Trophoblast cell (in vitro differentiated cells and primary cell): ENCODE data around the gene NHSL2.

Source experiments
- DNase-seq, 2 donors: peaks; one replicate each; pipeline ENCODE4 v3.0.0-alpha.2; 2016
- H2AFZ ChIP-seq: 2 replicates; pipeline ENCODE4 v1.6.1; 2013; ENCODE audit warnings: low read length, moderate library complexity, mild to moderate bottlenecking; ENCODE audit not compliant: insufficient read depth, poor library complexity
- H2AK5ac ChIP-seq: 2 replicates; pipeline ENCODE4 v1.6.1; 2013; ENCODE audit warnings: mild to moderate bottlenecking, low read length
- H2BK120ac ChIP-seq: 2 replicates; pipeline ENCODE4 v1.6.1; 2013; ENCODE audit warnings: low read length, mild to moderate bottlenecking, moderate library complexity; ENCODE audit not compliant: insufficient read depth, poor library complexity
- H2BK12ac ChIP-seq: 2 replicates; pipeline ENCODE4 v1.6.1; 2013; ENCODE audit warnings: mild to moderate bottlenecking, low read length, moderate library complexity
- H2BK5ac ChIP-seq: 2 replicates; pipeline ENCODE4 v1.6.1; 2013; ENCODE audit warnings: low read length, low read depth, moderate library complexity, mild to moderate bottlenecking; ENCODE audit not compliant: poor library complexity
- H3K14ac ChIP-seq: 2 replicates; pipeline ENCODE4 v1.6.1; 2013; ENCODE audit warnings: mild to moderate bottlenecking, low read length
- H3K18ac ChIP-seq: 2 replicates; pipeline ENCODE4 v1.6.1; 2013; ENCODE audit warnings: mild to moderate bottlenecking, low read length
- H3K23ac ChIP-seq: 2 replicates; pipeline ENCODE4 v1.6.1; 2013; ENCODE audit warnings: low read length
- H3K27ac ChIP-seq: 2 replicates; pipeline ENCODE4 v1.5.1; 2013; ENCODE audit warnings: low read depth, mild to moderate bottlenecking, inconsistent platforms, low read length, moderate library complexity
- H3K27me3 ChIP-seq: 2 replicates; pipeline ENCODE4 v1.6.1; 2013; ENCODE audit warnings: inconsistent platforms, mild to moderate bottlenecking, low read length, moderate library complexity; ENCODE audit not compliant: insufficient read depth
- H3K36me3 ChIP-seq, 2 experiments: 1 replicate in 1 of 2; 2 replicates in 1 of 2; pipeline ENCODE4 v1.6.1; 2013; ENCODE audit warnings: low read length in 2 of 2, mild to moderate bottlenecking in 2 of 2, moderate library complexity in 1 of 2; ENCODE audit not compliant: insufficient read depth in 2 of 2, control insufficient read depth in 1 of 2
- H3K4ac ChIP-seq: 2 replicates; pipeline ENCODE4 v1.6.1; 2013; ENCODE audit warnings: low read depth, mild to moderate bottlenecking, low read length, moderate library complexity
- H3K4me1 ChIP-seq, 2 experiments: 1 replicate in 1 of 2; 2 replicates in 1 of 2; pipeline ENCODE4 v1.6.1; 2013; ENCODE audit warnings: low read length in 2 of 2, mild to moderate bottlenecking in 2 of 2, moderate library complexity in 1 of 2; ENCODE audit not compliant: insufficient read depth in 2 of 2, control insufficient read depth in 1 of 2
- H3K4me2 ChIP-seq: 2 replicates; pipeline ENCODE4 v1.6.1; 2013; ENCODE audit warnings: inconsistent platforms, mild to moderate bottlenecking, low read length, moderate library complexity
- H3K4me3 ChIP-seq: 2 replicates; pipeline ENCODE4 v1.5.1; 2013; ENCODE audit warnings: mild to moderate bottlenecking, low read depth, low read length, inconsistent platforms
- H3K79me1 ChIP-seq: one replicate; pipeline ENCODE4 v1.6.1; 2013; ENCODE audit warnings: low read length
- H3K79me2 ChIP-seq: 2 replicates; pipeline ENCODE4 v1.6.1; 2013; ENCODE audit warnings: low read length, mild to moderate bottlenecking; ENCODE audit not compliant: control insufficient read depth, insufficient read depth, poor library complexity
- H3K9ac ChIP-seq: 2 replicates; pipeline ENCODE4 v1.6.1; 2013; ENCODE audit warnings: mild to moderate bottlenecking, low read length
- H3K9me3 ChIP-seq: 2 replicates; pipeline ENCODE4 v1.6.1; 2013; ENCODE audit warnings: low read depth, mild to moderate bottlenecking, control low read depth, inconsistent platforms, low read length; ENCODE audit not compliant: insufficient read depth
- H4K12ac ChIP-seq: 2 replicates; pipeline ENCODE4 v1.6.1; 2013; ENCODE audit warnings: low read depth, mild to moderate bottlenecking, low read length, moderate library complexity
- H4K8ac ChIP-seq: 2 replicates; pipeline ENCODE4 v1.6.1; 2013; ENCODE audit warnings: low read depth, mild to moderate bottlenecking, low read length, moderate library complexity
- H4K91ac ChIP-seq: one replicate; pipeline ENCODE4 v1.6.1; 2013; ENCODE audit warnings: low read depth, mild to moderate bottlenecking, low read length, moderate library complexity
- WGBS: extraction: QIAGEN DNeasy Blood & Tissue Kit; methylation state at CpG from one replicate; pipeline ENCODE4 v1.1.7; 2013; ENCODE audit warnings: missing lambda C conversion rate; ENCODE audit not compliant: insufficient read length, insufficient coverage; ENCODE audit errors: extremely low coverage; 5-methylcytosine and 5-hydroxymethylcytosine counted together

NHSL2 gene

GRCh38 chrX:72041176-72041575 lies 130.5 kb downstream of the NHSL2 start:
- Histone ChIP-seq H3K9me3 (no peaks in the 10 kb centered on the region), H2AK5ac (no peak overlapping the region), H3K4me3 (no peak overlapping the region), H3K79me2 (no peaks in the 10 kb centered on the region), H3K79me1 (peaks cover 18% of the 10 kb centered on the region), H4K91ac (no peak overlapping the region), H3K27ac (no peak overlapping the region), H3K18ac (no peak overlapping the region), H2BK12ac (no peak overlapping the region), H2AFZ (no peak overlapping the region), H3K27me3 (no peaks in the 10 kb centered on the region), H4K12ac (no peak overlapping the region), H2BK120ac (no peak overlapping the region), H3K4me2 (no peak overlapping the region), H3K4me1 (peaks cover 18 to 29% of the 10 kb centered on the region in 2 experiments), H2BK5ac (no peak overlapping the region), H3K14ac (no peak overlapping the region), H3K36me3 (no peaks in the 10 kb centered on the region), H3K4ac (no peak overlapping the region), H4K8ac (no peak overlapping the region), H3K23ac (no peak overlapping the region), H3K9ac (no peak overlapping the region)
- no peak for DNase-seq
- WGBS = no CpG with 5 or more reads among the region's 6 CpGs

GRCh38 chrX:72041871-72042851 lies 131.5 kb downstream of the NHSL2 start:
- Histone ChIP-seq H3K14ac (peak overlapping the region; percentile 48), H3K9me3 (no peaks in the 10 kb centered on the region), H3K36me3 (no peaks in the 10 kb centered on the region), H2AFZ (no peak overlapping the region), H3K4me3 (no peak overlapping the region), H2BK12ac (peak overlapping the region; percentile 60), H3K79me2 (no peaks in the 10 kb centered on the region), H3K4me2 (no peak overlapping the region), H3K27ac (peak overlapping the region; percentile 62), H2AK5ac (peak overlapping the region; percentile 92), H3K18ac (peak overlapping the region; percentile 81), H2BK5ac (peak overlapping the region; percentile 19), H3K4ac (no peak overlapping the region), H4K91ac (peak overlapping the region; percentile 68), H2BK120ac (peak overlapping the region; percentile 77), H3K79me1 (peaks cover 23% of the 10 kb centered on the region), H4K8ac (peak overlapping the region; percentile 71), H3K4me1 (peaks cover 18 to 37% of the 10 kb centered on the region in 2 experiments), H4K12ac (no peak overlapping the region), H3K9ac (no peak overlapping the region), H3K27me3 (no peaks in the 10 kb centered on the region), H3K23ac (no peak overlapping the region)
- no peak for DNase-seq
- WGBS = no CpG with 5 or more reads among the region's 13 CpGs

- no peak for DNase-seq
- no peak overlapping the region for H3K4me2 ChIP-seq
- no peak overlapping the region for H3K4ac ChIP-seq
- no CpG with 5 or more reads among the region's 3 CpGs for WGBS
- H3K9ac ChIP-seq = no peak overlapping the region
- peak overlapping the region; percentile 90 for H2BK12ac ChIP-seq
- no peak overlapping the region for H3K18ac ChIP-seq
- H3K14ac ChIP-seq = no peak overlapping the region
- no peak overlapping the region for H2AFZ ChIP-seq
- no peaks in the 10 kb centered on the region for H3K27me3 ChIP-seq
- H3K4me3 ChIP-seq = no peak overlapping the region
- no peak overlapping the region for H4K12ac ChIP-seq
- peak overlapping the region; percentile 69 for H4K91ac ChIP-seq
- H2BK120ac ChIP-seq = no peak overlapping the region
- H3K4me1 ChIP-seq = peaks cover 18 to 40% of the 10 kb centered on the region in 2 experiments
- no peaks in the 10 kb centered on the region for H3K36me3 ChIP-seq
- H3K79me2 ChIP-seq = no peaks in the 10 kb centered on the region
- H2AK5ac ChIP-seq = no peak overlapping the region
- H2BK5ac ChIP-seq = peak overlapping the region; percentile 19
- H4K8ac ChIP-seq = no peak overlapping the region
- H3K79me1 ChIP-seq = peaks cover 26% of the 10 kb centered on the region
- no peak overlapping the region for H3K27ac ChIP-seq
- H3K23ac ChIP-seq = no peak overlapping the region
- H3K9me3 ChIP-seq = no peaks in the 10 kb centered on the region
Observed at GRCh38 chrX:72042852-72043248, 132.2 kb downstream of the NHSL2 start.

- Histone ChIP-seq H3K4me1 (peaks cover 21 to 40% of the 10 kb centered on the region in 2 experiments), H3K9ac (no peak overlapping the region), H2AFZ (no peak overlapping the region), H2BK120ac (no peak overlapping the region), H3K18ac (no peak overlapping the region), H3K9me3 (no peaks in the 10 kb centered on the region), H4K12ac (no peak overlapping the region), H3K27ac (no peak overlapping the region), H2AK5ac (no peak overlapping the region), H4K91ac (peak overlapping the region; percentile 35), H3K27me3 (no peaks in the 10 kb centered on the region), H3K36me3 (no peaks in the 10 kb centered on the region), H3K79me2 (no peaks in the 10 kb centered on the region), H2BK12ac (peak overlapping the region; percentile 74), H3K4ac (no peak overlapping the region), H3K14ac (no peak overlapping the region), H3K4me2 (no peak overlapping the region), H3K4me3 (no peak overlapping the region), H2BK5ac (no peak overlapping the region), H3K23ac (no peak overlapping the region), H4K8ac (no peak overlapping the region), H3K79me1 (peaks cover 26% of the 10 kb centered on the region)
- no peak for DNase-seq
- WGBS = no CpG with 5 or more reads among the region's 4 CpGs
Observed at GRCh38 chrX:72043636-72044035, 133.0 kb downstream of the NHSL2 start.
